Measurements from ENCODE around the gene PTEN. TPM values are rescaled to one million over a fixed set of nuclear protein-coding genes. Genes with fewer than 3 reads are reported as not detected.

The PTEN gene
- total RNA-seq, 1 experiment from 2014 or later, result 281 TPM

GRCh38 chr10:87925570-87925969 is 62.1 kb downstream of the PTEN start:
- Histone ChIP-seq H3K27ac (ENCODE audit: low read length) (no peak overlapping the region), H4K20me1 (ENCODE audit: insufficient read depth, low read depth, low read length) (peaks cover 31% of the 10 kb centered on the region; the same call in 1 of the 2 replicates), H2AFZ (ENCODE audit: low read length) (no peak overlapping the region), H3K36me3 (ENCODE audit: insufficient read depth, low read length) (peaks cover 30% of the 10 kb centered on the region), H3K4me1 (ENCODE audit: low read length) (peaks cover 92% of the 10 kb centered on the region), H3K9me2 (replicated peaks; ENCODE audit: insufficient read depth, low read length) (no peaks in the 10 kb centered on the region), H3K4me3 (ENCODE audit: low read length) (no peak overlapping the region), H3K4me2 (ENCODE audit: low read depth, low read length, poor library complexity, severe bottlenecking) (peak overlapping the region; percentile 2), H3K79me2 (ENCODE audit: low read length) (peaks cover 100% of the 10 kb centered on the region), H3K9me3 (ENCODE audit: low read length) (no peaks in the 10 kb centered on the region), H3K9ac (ENCODE audit: low read length) (no peak overlapping the region), H3K27me3 (ENCODE audit: low read length) (no peaks in the 10 kb centered on the region)
- peak; percentile 49 for DNase-seq

GRCh38 chr10:87927091-87927490 is 63.7 kb downstream of the PTEN start:
- no peaks in the 10 kb centered on the region for H3K27me3 ChIP-seq (ENCODE audit: low read length)
- no peaks in the 10 kb centered on the region for H3K9me3 ChIP-seq (ENCODE audit: low read length)
- peaks cover 96% of the 10 kb centered on the region for H3K4me1 ChIP-seq (ENCODE audit: low read length)
- H4K20me1 ChIP-seq (ENCODE audit: insufficient read depth, low read depth, low read length), result peaks cover 18% of the 10 kb centered on the region; the same call in 1 of the 2 replicates
- no peak overlapping the region for H3K27ac ChIP-seq (ENCODE audit: low read length)
- DNase-seq, result no peak
- peaks cover 100% of the 10 kb centered on the region for H3K79me2 ChIP-seq (ENCODE audit: low read length)
- no peak overlapping the region for H3K4me3 ChIP-seq (ENCODE audit: low read length)
- H3K4me2 ChIP-seq (ENCODE audit: low read depth, low read length, poor library complexity, severe bottlenecking), result no peak overlapping the region
- no peak overlapping the region for H3K9ac ChIP-seq (ENCODE audit: low read length)
- no peak overlapping the region for H2AFZ ChIP-seq (ENCODE audit: low read length)
- no peaks in the 10 kb centered on the region for H3K9me2 ChIP-seq (replicated peaks; ENCODE audit: insufficient read depth, low read length)
- H3K36me3 ChIP-seq (ENCODE audit: insufficient read depth, low read length), result peaks cover 33% of the 10 kb centered on the region; the same call in 1 of the 2 replicates

GRCh38 chr10:87928996-87929395 is 65.6 kb downstream of the PTEN start:
- H3K9me3 ChIP-seq (ENCODE audit: low read length), result no peaks in the 10 kb centered on the region
- H4K20me1 ChIP-seq (ENCODE audit: insufficient read depth, low read depth, low read length), result peaks cover 13% of the 10 kb centered on the region; the same call in 1 of the 2 replicates
- H3K4me1 ChIP-seq (ENCODE audit: low read length), result peaks cover 77% of the 10 kb centered on the region
- H3K27me3 ChIP-seq (ENCODE audit: low read length), result no peaks in the 10 kb centered on the region
- no peak overlapping the region for H3K4me3 ChIP-seq (ENCODE audit: low read length)
- H3K4me2 ChIP-seq (ENCODE audit: low read depth, low read length, poor library complexity, severe bottlenecking), result no peak overlapping the region
- 0 out of 2 replicates have a peak overlapping the region, but pooled peaks have one; percentile 47 for H3K27ac ChIP-seq (ENCODE audit: low read length)
- no peak overlapping the region for H2AFZ ChIP-seq (ENCODE audit: low read length)
- no peak for DNase-seq
- no peak overlapping the region for H3K9ac ChIP-seq (ENCODE audit: low read length)
- peaks cover 95% of the 10 kb centered on the region for H3K79me2 ChIP-seq (ENCODE audit: low read length)
- H3K36me3 ChIP-seq (ENCODE audit: insufficient read depth, low read length), result peaks cover 27% of the 10 kb centered on the region; the same call in 1 of the 2 replicates
- H3K9me2 ChIP-seq (replicated peaks; ENCODE audit: insufficient read depth, low read length), result no peaks in the 10 kb centered on the region

GRCh38 chr10:87930141-87930540 is 66.7 kb downstream of the PTEN start:
- DNase-seq, result no peak
- peaks cover 70% of the 10 kb centered on the region for H3K4me1 ChIP-seq (ENCODE audit: low read length)
- no peaks in the 10 kb centered on the region for H3K9me2 ChIP-seq (replicated peaks; ENCODE audit: insufficient read depth, low read length)
- H3K9me3 ChIP-seq (ENCODE audit: low read length), result no peaks in the 10 kb centered on the region
- no peak overlapping the region for H3K9ac ChIP-seq (ENCODE audit: low read length)
- peak overlapping the region; percentile 47 for H3K27ac ChIP-seq (ENCODE audit: low read length)
- no peaks in the 10 kb centered on the region for H3K27me3 ChIP-seq (ENCODE audit: low read length)
- no peak overlapping the region for H3K4me3 ChIP-seq (ENCODE audit: low read length)
- no peak overlapping the region for H3K4me2 ChIP-seq (ENCODE audit: low read depth, low read length, poor library complexity, severe bottlenecking)
- H2AFZ ChIP-seq (ENCODE audit: low read length), result no peak overlapping the region
- peaks cover 90% of the 10 kb centered on the region for H3K79me2 ChIP-seq (ENCODE audit: low read length)
- peaks cover 13% of the 10 kb centered on the region; the same call in 1 of the 2 replicates for H4K20me1 ChIP-seq (ENCODE audit: insufficient read depth, low read depth, low read length)
- peaks cover 30% of the 10 kb centered on the region; the same call in 1 of the 2 replicates for H3K36me3 ChIP-seq (ENCODE audit: insufficient read depth, low read length)

GRCh38 chr10:87930934-87931835 is 67.8 kb downstream of the PTEN start:
- no peaks in the 10 kb centered on the region for H3K9me3 ChIP-seq (ENCODE audit: low read length)
- peaks cover 27% of the 10 kb centered on the region; the same call in 1 of the 2 replicates for H3K36me3 ChIP-seq (ENCODE audit: insufficient read depth, low read length)
- H2AFZ ChIP-seq (ENCODE audit: low read length), result no peak overlapping the region
- peaks cover 4% of the 10 kb centered on the region; the same call in 1 of the 2 replicates for H4K20me1 ChIP-seq (ENCODE audit: insufficient read depth, low read depth, low read length)
- no peak for DNase-seq
- H3K27me3 ChIP-seq (ENCODE audit: low read length), result no peaks in the 10 kb centered on the region
- H3K9ac ChIP-seq (ENCODE audit: low read length), result no peak overlapping the region
- H3K4me1 ChIP-seq (ENCODE audit: low read length), result peaks cover 69% of the 10 kb centered on the region
- peaks cover 90% of the 10 kb centered on the region for H3K79me2 ChIP-seq (ENCODE audit: low read length)
- H3K4me2 ChIP-seq (ENCODE audit: low read depth, low read length, poor library complexity, severe bottlenecking), result no peak overlapping the region
- peak overlapping the region; percentile 47; the same call in 1 of the 2 replicates for H3K27ac ChIP-seq (ENCODE audit: low read length)
- no peaks in the 10 kb centered on the region for H3K9me2 ChIP-seq (replicated peaks; ENCODE audit: insufficient read depth, low read length)
- H3K4me3 ChIP-seq (ENCODE audit: low read length), result no peak overlapping the region

- Histone ChIP-seq H3K4me1 (ENCODE audit: low read length) (peaks cover 69% of the 10 kb centered on the region), H3K4me3 (ENCODE audit: low read length) (no peak overlapping the region), H3K4me2 (ENCODE audit: low read depth, low read length, poor library complexity, severe bottlenecking) (no peak overlapping the region), H3K27me3 (ENCODE audit: low read length) (no peaks in the 10 kb centered on the region), H3K27ac (ENCODE audit: low read length) (no peak overlapping the region), H4K20me1 (ENCODE audit: insufficient read depth, low read depth, low read length) (peaks cover 3% of the 10 kb centered on the region; the same call in 1 of the 2 replicates), H3K9me3 (ENCODE audit: low read length) (no peaks in the 10 kb centered on the region), H3K79me2 (ENCODE audit: low read length) (peaks cover 90% of the 10 kb centered on the region), H2AFZ (ENCODE audit: low read length) (no peak overlapping the region), H3K9ac (ENCODE audit: low read length) (no peak overlapping the region), H3K9me2 (replicated peaks; ENCODE audit: insufficient read depth, low read length) (no peaks in the 10 kb centered on the region), H3K36me3 (ENCODE audit: insufficient read depth, low read length) (peaks cover 28% of the 10 kb centered on the region)
- no peak for DNase-seq
Measured at GRCh38 chr10:87931836-87932230, 68.4 kb downstream of the PTEN start.

GRCh38 chr10:87935290-87936141 is 72.1 kb downstream of the PTEN start:
- Histone ChIP-seq H3K9ac (ENCODE audit: low read length) (no peak overlapping the region), H3K9me2 (replicated peaks; ENCODE audit: insufficient read depth, low read length) (no peaks in the 10 kb centered on the region), H3K4me1 (ENCODE audit: low read length) (peaks cover 39% of the 10 kb centered on the region), H3K36me3 (ENCODE audit: insufficient read depth, low read length) (peaks cover 38% of the 10 kb centered on the region), H3K4me2 (ENCODE audit: low read depth, low read length, poor library complexity, severe bottlenecking) (no peak overlapping the region), H3K27me3 (ENCODE audit: low read length) (no peaks in the 10 kb centered on the region), H3K27ac (ENCODE audit: low read length) (no peak overlapping the region), H3K79me2 (ENCODE audit: low read length) (peaks cover 82% of the 10 kb centered on the region), H2AFZ (ENCODE audit: low read length) (no peak overlapping the region), H3K9me3 (ENCODE audit: low read length) (no peaks in the 10 kb centered on the region), H4K20me1 (ENCODE audit: insufficient read depth, low read depth, low read length) (no peaks in the 10 kb centered on the region; the same call in 1 of the 2 replicates), H3K4me3 (ENCODE audit: low read length) (no peak overlapping the region)
- no peak for DNase-seq

Data from Karpas-422 (cell line).